Liver (tissue), 9 donors: ENCODE data around the gene KRT25. TPM values are rescaled to one million over a fixed set of nuclear protein-coding genes. Genes with fewer than 3 reads are reported as not detected.

Experiments
- DNase-seq: peaks from one replicate; pipeline ENCODE4 v3.0.0-alpha.2; 2017; ENCODE audit warnings: low spot score
- H3K27ac ChIP-seq, 2 donors: one replicate each; pipeline ENCODE4 v1.7.0; 2013; ENCODE audit warnings: inconsistent platforms in 2 of 2, low read length in 2 of 2, control low read depth in 1 of 2, low read depth in 1 of 2, mild to moderate bottlenecking in 1 of 2
- H3K27me3 ChIP-seq, 4 donors: one replicate each; pipeline versions ENCODE4 v1.6.1 to v1.7.0; 2013; ENCODE audit warnings: low read length in 3 of 4, inconsistent platforms in 1 of 4, mild to moderate bottlenecking in 1 of 4, moderate library complexity in 1 of 4; ENCODE audit not compliant: control insufficient read depth in 4 of 4, insufficient read depth in 4 of 4
- H3K36me3 ChIP-seq, 4 donors: one replicate each; pipeline versions ENCODE4 v1.6.1 to v1.7.0; 2013; ENCODE audit warnings: low read length in 3 of 4, mild to moderate bottlenecking in 3 of 4, low read depth in 1 of 4, moderate library complexity in 1 of 4; ENCODE audit not compliant: control insufficient read depth in 4 of 4, insufficient read depth in 3 of 4
- H3K4me1 ChIP-seq, 4 donors: one replicate each; pipeline versions ENCODE4 v1.6.1 to v1.7.0; 2013; ENCODE audit warnings: low read length in 3 of 4, mild to moderate bottlenecking in 3 of 4, moderate library complexity in 1 of 4; ENCODE audit not compliant: control insufficient read depth in 4 of 4, insufficient read depth in 4 of 4
- H3K4me3 ChIP-seq, 3 donors: one replicate each; pipeline versions ENCODE4 v1.6.1 to v1.7.0; 2013; ENCODE audit warnings: low read length in 3 of 3, control low read depth in 1 of 3, low read depth in 1 of 3, mild to moderate bottlenecking in 1 of 3
- H3K9ac ChIP-seq, 2 donors: one replicate each; pipeline ENCODE4 v1.7.0; 2013; ENCODE audit warnings: low read length in 2 of 2, mild to moderate bottlenecking in 2 of 2, moderate library complexity in 2 of 2, control low read depth in 1 of 2, low read depth in 1 of 2
- H3K9me3 ChIP-seq, 4 donors: one replicate each; pipeline versions ENCODE4 v1.6.1 to v1.7.0; 2013; ENCODE audit warnings: low read length in 3 of 4; ENCODE audit not compliant: control insufficient read depth in 4 of 4
- CTCF ChIP-seq: fragments of 150-350 bp; IDR thresholded peaks from 2 replicates; pipeline ENCODE4 v1.5.1; 2017; ENCODE audit warnings: improper control_type of control experiment, low read depth, low read length; ENCODE audit not compliant: missing input control
- EGR1 ChIP-seq, 2 donors: IDR thresholded peaks; 2 replicates each; pipeline ENCODE4 v1.6.1; 2016 to 2018; ENCODE audit warnings: antibody characterized with exemption in 2 of 2, low read depth in 2 of 2
- FOXA1 ChIP-seq: IDR thresholded peaks from 2 replicates; pipeline ENCODE4 v1.6.1; 2016; ENCODE audit warnings: antibody characterized with exemption
- FOXA2 ChIP-seq: IDR thresholded peaks from 2 replicates; pipeline ENCODE4 v1.6.1; 2016; ENCODE audit warnings: antibody characterized with exemption
- GABPA ChIP-seq, 2 donors: IDR thresholded peaks in 1 of 2; conservative IDR thresholded peaks in 1 of 2; 2 replicates each; pipeline ENCODE4 v1.6.1; 2016; ENCODE audit warnings: antibody characterized with exemption in 2 of 2, mild to moderate bottlenecking in 1 of 2, moderate library complexity in 1 of 2
- HNF4A ChIP-seq, 2 donors: conservative IDR thresholded peaks; 2 replicates each; pipeline ENCODE4 v1.6.1; 2016; ENCODE audit warnings: antibody characterized with exemption in 2 of 2, mild to moderate bottlenecking in 2 of 2
- HNF4G ChIP-seq: IDR thresholded peaks from 2 replicates; pipeline ENCODE4 v1.6.1; 2016; ENCODE audit warnings: antibody characterized with exemption
- JUND ChIP-seq, 2 donors: IDR thresholded peaks; 2 replicates each; pipeline ENCODE4 v1.6.1; 2016; ENCODE audit warnings: antibody characterized with exemption in 2 of 2
- MAX ChIP-seq: IDR thresholded peaks from 2 replicates; pipeline ENCODE4 v1.6.1; 2016; ENCODE audit warnings: antibody characterized with exemption
- NR2F2 ChIP-seq: IDR thresholded peaks from 2 replicates; pipeline ENCODE4 v1.6.1; 2016; ENCODE audit warnings: antibody characterized with exemption
- RAD21 ChIP-seq, 2 donors: IDR thresholded peaks; 2 replicates each; pipeline ENCODE4 v1.6.1; 2016; ENCODE audit warnings: antibody characterized with exemption in 2 of 2, mild to moderate bottlenecking in 2 of 2
- RXRA ChIP-seq, 2 donors: IDR thresholded peaks; 2 replicates each; pipeline ENCODE4 v1.6.1; 2017 to 2018; ENCODE audit warnings: antibody characterized with exemption in 2 of 2, mild to moderate bottlenecking in 1 of 2
- SP1 ChIP-seq: IDR thresholded peaks from 2 replicates; pipeline ENCODE4 v1.6.1; 2018; ENCODE audit warnings: antibody characterized with exemption, mild to moderate bottlenecking
- TAF1 ChIP-seq: conservative IDR thresholded peaks from 2 replicates; pipeline ENCODE4 v1.6.1; 2016; ENCODE audit warnings: antibody characterized with exemption, mild to moderate bottlenecking
- YY1 ChIP-seq: IDR thresholded peaks from 2 replicates; pipeline ENCODE4 v1.6.1; 2016; ENCODE audit warnings: antibody characterized with exemption, mild to moderate bottlenecking
- ZBTB33 ChIP-seq: IDR thresholded peaks from 2 replicates; pipeline ENCODE4 v1.6.1; 2016; ENCODE audit warnings: antibody characterized with exemption
- WGBS: extraction: QIAGEN DNeasy Blood & Tissue Kit; methylation state at CpG from one replicate; pipeline ENCODE4 v1.1.7; 2013; 5-methylcytosine and 5-hydroxymethylcytosine counted together
- polyA plus RNA-seq, 2 donors: library from polyadenylated mRNA; stranded (reverse) in 1 of 2; unstranded in 1 of 2; fragments of 200-250 nt in 1 of 2; fragments of >200 nt in 1 of 2; fragmentation: Nextera tagmentation in 1 of 2; extraction: Ambion mirVana in 1 of 2; gene quantifications; one replicate each; pipeline versions ENCODE4 v1.2.1 to v1.2.3, GENCODE V29; 2013 to 2015
- total RNA-seq, 2 donors: library from RNA; depleted of rRNA; stranded (reverse); fragments of >200 nt; gene quantifications; one replicate each; pipeline ENCODE4 v1.2.3, GENCODE V29; 2014
- TF ChIP-seq, protein P1 (sequence below): IDR thresholded peaks from 2 replicates; pipeline ENCODE4 v1.6.1; 2016; ENCODE audit warnings: antibody characterized with exemption
- TF ChIP-seq, protein P2 (sequence below): IDR thresholded peaks from 2 replicates; pipeline ENCODE4 v1.6.1; 2016; ENCODE audit warnings: antibody characterized with exemption, mild to moderate bottlenecking
- donor health status: healthy.
- donor health status: healthy.
- donor health status: healthy.
- donor health status: healthy.
- donor health status: healthy.

Gene KRT25
- total and polyA plus RNA-seq, 4 donors: not detected

- TF ChIP-seq TAF1: no peak
- TF ChIP-seq FOXA1: no peak
- H3K4me3 ChIP-seq: no peak within 1 kb of the TSS
- H3K27me3 ChIP-seq: peaks cover 0 to 18% (median 1%) of the 10 kb centered on the region in 4 donors
- DNase-seq: no peak
- H3K36me3 ChIP-seq: no peaks in the 10 kb centered on the region
- no peaks in the 10 kb centered on the region for H3K9me3 ChIP-seq
- 86% methylated on average over 3 of the region's 3 CpGs for WGBS
- H3K9ac ChIP-seq: no peak within 1 kb of the TSS
- H3K27ac ChIP-seq: no peak within 1 kb of the TSS
- no peaks in the 10 kb centered on the region for H3K4me1 ChIP-seq
Measured at GRCh38 chr17:40772101-40772500, 17.0 kb upstream of the KRT25 start, which contains the start of gene KRT26. Gene KRT26 (minus strand): TSS chr17:40772201. CDS start chr17:40772113, 88 bp downstream.

- TF ChIP-seq SP1 (no peak), RAD21 (IDR thresholded peaks at IDR 0.05) (no peak), MAX (no peak), EGR1 (IDR thresholded peaks at IDR 0.05; ENCODE audit: low read depth in 2 of 2) (no peak)
- Histone ChIP-seq H3K9me3 (peaks cover 0 to 20% (median 12%) of the 10 kb centered on the region in 4 donors), H3K9ac (no peak overlapping the region), H3K27me3 (peaks cover 0 to 5% (median 1%) of the 10 kb centered on the region in 4 donors), H3K4me3 (no peak overlapping the region), H3K4me1 (no peaks in the 10 kb centered on the region), H3K36me3 (no peaks in the 10 kb centered on the region), H3K27ac (no peak overlapping the region)
- WGBS: 86% methylated on average over 2 of the region's 2 CpGs
- DNase-seq: no peak
Measured at GRCh38 chr17:40765657-40766056, 10.5 kb upstream of the KRT25 start.

GRCh38 chr17:40763752-40764151 is 8.6 kb upstream of the KRT25 start:
- WGBS: 72% methylated on average over 1 of the region's 1 CpG
- Histone ChIP-seq H3K9me3 (peaks cover 4 to 31% (median 15%) of the 10 kb centered on the region in 4 donors), H3K4me1 (no peaks in the 10 kb centered on the region), H3K36me3 (no peaks in the 10 kb centered on the region), H3K27me3 (no peaks in the 10 kb centered on the region), H3K9ac (no peak overlapping the region), H3K4me3 (no peak overlapping the region), H3K27ac (no peak overlapping the region)
- TF ChIP-seq TAF1 (no peak), FOXA2 (no peak), RAD21 (IDR thresholded peaks at IDR 0.05) (no peak), JUND (IDR thresholded peaks at IDR 0.05) (no peak), NR2F2 (no peak), HNF4A (conservative IDR thresholded peaks at IDR 0.05) (no peak), HNF4G (no peak), SP1 (no peak), EGR1 (IDR thresholded peaks at IDR 0.05; ENCODE audit: low read depth in 2 of 2) (no peak), YY1 (no peak), CTCF (no peak), RXRA (IDR thresholded peaks at IDR 0.05) (no peak), FOXA1 (no peak), ZBTB33 (no peak), MAX (no peak), GABPA (IDR thresholded peaks at IDR 0.05 in 1 of 2, conservative IDR thresholded peaks at IDR 0.05 in 1 of 2) (no peak)
- TF ChIP-seq, protein P1, sequence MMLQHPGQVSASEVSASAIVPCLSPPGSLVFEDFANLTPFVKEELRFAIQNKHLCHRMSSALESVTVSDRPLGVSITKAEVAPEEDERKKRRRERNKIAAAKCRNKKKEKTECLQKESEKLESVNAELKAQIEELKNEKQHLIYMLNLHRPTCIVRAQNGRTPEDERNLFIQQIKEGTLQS: no peak
- TF ChIP-seq, protein P2, sequence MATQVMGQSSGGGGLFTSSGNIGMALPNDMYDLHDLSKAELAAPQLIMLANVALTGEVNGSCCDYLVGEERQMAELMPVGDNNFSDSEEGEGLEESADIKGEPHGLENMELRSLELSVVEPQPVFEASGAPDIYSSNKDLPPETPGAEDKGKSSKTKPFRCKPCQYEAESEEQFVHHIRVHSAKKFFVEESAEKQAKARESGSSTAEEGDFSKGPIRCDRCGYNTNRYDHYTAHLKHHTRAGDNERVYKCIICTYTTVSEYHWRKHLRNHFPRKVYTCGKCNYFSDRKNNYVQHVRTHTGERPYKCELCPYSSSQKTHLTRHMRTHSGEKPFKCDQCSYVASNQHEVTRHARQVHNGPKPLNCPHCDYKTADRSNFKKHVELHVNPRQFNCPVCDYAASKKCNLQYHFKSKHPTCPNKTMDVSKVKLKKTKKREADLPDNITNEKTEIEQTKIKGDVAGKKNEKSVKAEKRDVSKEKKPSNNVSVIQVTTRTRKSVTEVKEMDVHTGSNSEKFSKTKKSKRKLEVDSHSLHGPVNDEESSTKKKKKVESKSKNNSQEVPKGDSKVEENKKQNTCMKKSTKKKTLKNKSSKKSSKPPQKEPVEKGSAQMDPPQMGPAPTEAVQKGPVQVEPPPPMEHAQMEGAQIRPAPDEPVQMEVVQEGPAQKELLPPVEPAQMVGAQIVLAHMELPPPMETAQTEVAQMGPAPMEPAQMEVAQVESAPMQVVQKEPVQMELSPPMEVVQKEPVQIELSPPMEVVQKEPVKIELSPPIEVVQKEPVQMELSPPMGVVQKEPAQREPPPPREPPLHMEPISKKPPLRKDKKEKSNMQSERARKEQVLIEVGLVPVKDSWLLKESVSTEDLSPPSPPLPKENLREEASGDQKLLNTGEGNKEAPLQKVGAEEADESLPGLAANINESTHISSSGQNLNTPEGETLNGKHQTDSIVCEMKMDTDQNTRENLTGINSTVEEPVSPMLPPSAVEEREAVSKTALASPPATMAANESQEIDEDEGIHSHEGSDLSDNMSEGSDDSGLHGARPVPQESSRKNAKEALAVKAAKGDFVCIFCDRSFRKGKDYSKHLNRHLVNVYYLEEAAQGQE: no peak
- DNase-seq: no peak
